Measurements from ENCODE around the gene PDZD2.
"Not testable (repeated sequence)": the region's sequence is repeated elsewhere in the genome, so short reads cannot be mapped to it uniquely, and the experiment has no call there.

Gene PDZD2

GRCh38 chr5:32020271-32020670 is 381.3 kb downstream of the PDZD2 start:
- DNase-seq, result no peak

- no peak for DNase-seq
These were observed 382.0 kb downstream of the PDZD2 start for GRCh38 chr5:32020946-32021345.

- no peak for DNase-seq
These were observed 382.8 kb downstream of the PDZD2 start for GRCh38 chr5:32021771-32022170.

- no peak for DNase-seq
These were observed 383.7 kb downstream of the PDZD2 start for GRCh38 chr5:32022638-32023037.

- no peak for DNase-seq
These were observed 384.9 kb downstream of the PDZD2 start for GRCh38 chr5:32023816-32024215.

- DNase-seq, result no peak
These were observed 385.8 kb downstream of the PDZD2 start for GRCh38 chr5:32024751-32025150.

- no peak for DNase-seq
These were observed 388.3 kb downstream of the PDZD2 start for GRCh38 chr5:32027093-32027716.

- DNase-seq, result no peak
These were observed 389.0 kb downstream of the PDZD2 start for GRCh38 chr5:32027717-32028458.

GRCh38 chr5:32029261-32029660 is 390.3 kb downstream of the PDZD2 start:
- DNase-seq, result no peak

GRCh38 chr5:32029781-32030180 is 390.9 kb downstream of the PDZD2 start:
- DNase-seq, result no peak

GRCh38 chr5:32030222-32030621 is 391.3 kb downstream of the PDZD2 start:
- peak; percentile 18 for DNase-seq

GRCh38 chr5:32030686-32031085 is 391.8 kb downstream of the PDZD2 start:
- no peak for DNase-seq

- DNase-seq, result no peak
These were observed 392.2 kb downstream of the PDZD2 start for GRCh38 chr5:32031089-32031488.

- DNase-seq, result no peak
These were observed 399.6 kb downstream of the PDZD2 start for GRCh38 chr5:32038523-32038922.

GRCh38 chr5:32039133-32039532 is 400.2 kb downstream of the PDZD2 start:
- not testable (repeated sequence) for DNase-seq

GRCh38 chr5:32039601-32040000 is 400.7 kb downstream of the PDZD2 start:
- not testable (repeated sequence) for DNase-seq

- not testable (repeated sequence) for DNase-seq
These were observed 401.3 kb downstream of the PDZD2 start for GRCh38 chr5:32040181-32040695.

- no peak for DNase-seq
These were observed 403.6 kb downstream of the PDZD2 start for GRCh38 chr5:32042551-32042961.

- DNase-seq, result no peak
These were observed 404.2 kb downstream of the PDZD2 start for GRCh38 chr5:32043105-32043504.

GRCh38 chr5:32044434-32044833 is 405.5 kb downstream of the PDZD2 start:
- no peak for DNase-seq

GRCh38 chr5:32044939-32045338 is 406.0 kb downstream of the PDZD2 start:
- DNase-seq, result no peak

GRCh38 chr5:32047056-32047455 is 408.1 kb downstream of the PDZD2 start:
- DNase-seq, result no peak

GRCh38 chr5:32051796-32052195 is 412.9 kb downstream of the PDZD2 start:
- no peak for DNase-seq
